MCF 10A (cell line): Measurements from ENCODE around the gene WDR86. TPM values are rescaled to one million over a fixed set of nuclear protein-coding genes. Genes with fewer than 3 reads are reported as not detected.

Source experiments
- BruUV-seq: library from RNA; stranded (reverse); fragments of 400-500 nt; replicated peaks from 2 replicates; lab custom pipeline; 2021; lab: Mats Ljungman, UMichigan
- CTCF ChIA-PET: fragments of 300-600 bp; sonication (Branson Sonifier 250); formaldehyde crosslinking; extraction: SDS; loops from one replicate; lab custom pipeline; 2021; ENCODE audit warnings: antibody characterized with exemption, inconsistent platforms; lab: Yijun Ruan, JAX
- POLR2A ChIA-PET: fragments of 300-600, 350-650 bp; sonication (Branson Sonifier 250); formaldehyde crosslinking; extraction: SDS; loops from one replicate; lab custom pipeline; 2020; ENCODE audit warnings: antibody characterized with exemption, inconsistent platforms; lab: Yijun Ruan, JAX
- DNase-seq: peaks from one replicate; pipeline ENCODE4 v3.0.0-alpha.2; 2018; ENCODE audit not compliant: unreplicated experiment
- H3K27ac Mint-ChIP-seq: one replicate; pipeline ENCODE4 v1.8.0; 2022; ENCODE audit warnings: mild to moderate bottlenecking, low read depth, mixed read lengths; ENCODE audit not compliant: unreplicated experiment
- H3K27me3 Mint-ChIP-seq: one replicate; pipeline ENCODE4 v1.8.0; 2022; ENCODE audit warnings: mixed read lengths; ENCODE audit not compliant: insufficient read depth, unreplicated experiment
- H3K36me3 Mint-ChIP-seq: one replicate; pipeline ENCODE4 v1.8.0; 2022; ENCODE audit warnings: mild to moderate bottlenecking, moderate library complexity, mixed read lengths; ENCODE audit not compliant: insufficient read depth, unreplicated experiment
- H3K4me1 Mint-ChIP-seq: one replicate; pipeline ENCODE4 v1.8.0; 2022; ENCODE audit warnings: mixed read lengths; ENCODE audit not compliant: insufficient read depth, unreplicated experiment
- H3K4me3 Mint-ChIP-seq: one replicate; pipeline ENCODE4 v1.8.0; 2022; ENCODE audit warnings: mild to moderate bottlenecking, moderate library complexity, mixed read lengths; ENCODE audit not compliant: unreplicated experiment
- H3K9me3 Mint-ChIP-seq: one replicate; pipeline ENCODE4 v1.8.0; 2022; ENCODE audit warnings: mixed read lengths; ENCODE audit not compliant: unreplicated experiment
- CTCF ChIP-seq: fragments of 200-600 bp; IDR thresholded peaks from one replicate; pipeline ENCODE4 v1.8.0; 2022; ENCODE audit warnings: antibody characterized with exemption, mild to moderate bottlenecking; ENCODE audit not compliant: unreplicated experiment
- intact Hi-C: fragments of 100-400 bp; cut with micrococcal nuclease; formaldehyde crosslinking; loops from 2 replicates; pipeline ENCODE4 v1.14.1; 2022
- total RNA-seq: library from RNA; stranded (reverse); gene quantifications from 2 replicates; pipeline ENCODE4 v1.2.3, GENCODE V29; 2022

WDR86 gene
- total RNA-seq, 1 experiment from 2014 or later = not detected

GRCh38 chr7:151426441-151426903, 16.6 kb upstream of the WDR86 start:
- Mint-ChIP-seq H3K27ac (peak overlapping the region; percentile 10), H3K9me3 (peaks cover 9% of the 10 kb centered on the region), H3K4me1 (peaks cover 14% of the 10 kb centered on the region), H3K36me3 (no peaks in the 10 kb centered on the region), H3K4me3 (peak overlapping the region; percentile 20), H3K27me3 (no peaks in the 10 kb centered on the region)
- intact Hi-C loops = no loop called here
- CTCF ChIA-PET = interaction anchor here (0.9 kb wide), 1 partner anchor 21 kb away, joined by 3 read pairs; no protein-coding TSS in a partner anchor
- POLR2A ChIA-PET = interaction anchor here (0.8 to 0.9 kb wide), 2 partner anchors 10 to 33 kb away, joined by 3 to 4 read pairs; no protein-coding TSS in a partner anchor
- TF ChIP-seq CTCF = no peak
- no TSS peak for BruUV-seq
- peak; percentile 99 for DNase-seq

GRCh38 chr7:151425670-151426440, 16.0 kb upstream of the WDR86 start:
- DNase-seq = peak; percentile 80
- peaks cover 9% of the 10 kb centered on the region for H3K9me3 Mint-ChIP-seq
- TF ChIP-seq CTCF = no peak
- H3K36me3 Mint-ChIP-seq = no peaks in the 10 kb centered on the region
- no peaks in the 10 kb centered on the region for H3K27me3 Mint-ChIP-seq
- peak overlapping the region; percentile 10 for H3K27ac Mint-ChIP-seq
- H3K4me1 Mint-ChIP-seq = peaks cover 14% of the 10 kb centered on the region
- POLR2A ChIA-PET = interaction anchor here (0.8 to 0.9 kb wide), 2 partner anchors 10 to 34 kb away, joined by 3 to 4 read pairs; no protein-coding TSS in a partner anchor
- BruUV-seq = no TSS peak
- CTCF ChIA-PET = interaction anchor here (0.9 kb wide), 1 partner anchor 22 kb away, joined by 3 read pairs; no protein-coding TSS in a partner anchor
- H3K4me3 Mint-ChIP-seq = peak overlapping the region; percentile 20
- intact Hi-C loops = no loop called here

GRCh38 chr7:151424799-151425198, 15.0 kb upstream of the WDR86 start:
- TF ChIP-seq CTCF = no peak
- Mint-ChIP-seq H3K4me3 (no peak overlapping the region), H3K9me3 (peaks cover 9% of the 10 kb centered on the region), H3K27ac (no peak overlapping the region), H3K36me3 (no peaks in the 10 kb centered on the region), H3K27me3 (no peaks in the 10 kb centered on the region), H3K4me1 (peaks cover 14% of the 10 kb centered on the region)
- intact Hi-C loops = no loop called here
- BruUV-seq = no TSS peak
- no peak for DNase-seq
- ChIA-PET CTCF (no interaction called here), POLR2A (no interaction called here)

GRCh38 chr7:151423936-151424335, 14.1 kb upstream of the WDR86 start:
- H3K4me3 Mint-ChIP-seq = no peak overlapping the region
- no peaks in the 10 kb centered on the region for H3K36me3 Mint-ChIP-seq
- H3K27me3 Mint-ChIP-seq = no peaks in the 10 kb centered on the region
- DNase-seq = no peak
- POLR2A ChIA-PET = interaction anchor here (0.6 kb wide), 1 partner anchor 9 kb away, joined by 3 read pairs; no protein-coding TSS in a partner anchor
- no peak for TF ChIP-seq CTCF
- H3K9me3 Mint-ChIP-seq = peaks cover 9% of the 10 kb centered on the region
- CTCF ChIA-PET = interaction anchor here (1.2 kb wide), 1 partner anchor 25 kb away, joined by 4 read pairs; no protein-coding TSS in a partner anchor
- intact Hi-C loops = no loop called here
- no TSS peak for BruUV-seq
- H3K4me1 Mint-ChIP-seq = peaks cover 14% of the 10 kb centered on the region
- H3K27ac Mint-ChIP-seq = no peak overlapping the region
